Vagina (tissue), 2 donors: ENCODE data around the gene KRTAP9-3.

ENCODE experiments used
- POLR2A ChIP-seq, 2 donors: fragments of 450-650 bp; IDR thresholded peaks; one replicate each; pipeline ENCODE4 v1.6.1; 2017; ENCODE audit warnings: antibody characterized with exemption in 2 of 2, mild to moderate bottlenecking in 2 of 2, moderate library complexity in 2 of 2
- TF ChIP-seq, protein P1 (sequence below), 3 experiments: fragments of 450-650 bp in 2 of 3; fragments of 200-600 bp in 1 of 3; sonication (generic) in 1 of 3; IDR thresholded peaks; one replicate each; pipeline ENCODE4 v1.5.1; 2017 to 2019; ENCODE audit warnings: antibody characterized with exemption in 3 of 3, mild to moderate bottlenecking in 2 of 3, moderate library complexity in 2 of 3

DNA sequence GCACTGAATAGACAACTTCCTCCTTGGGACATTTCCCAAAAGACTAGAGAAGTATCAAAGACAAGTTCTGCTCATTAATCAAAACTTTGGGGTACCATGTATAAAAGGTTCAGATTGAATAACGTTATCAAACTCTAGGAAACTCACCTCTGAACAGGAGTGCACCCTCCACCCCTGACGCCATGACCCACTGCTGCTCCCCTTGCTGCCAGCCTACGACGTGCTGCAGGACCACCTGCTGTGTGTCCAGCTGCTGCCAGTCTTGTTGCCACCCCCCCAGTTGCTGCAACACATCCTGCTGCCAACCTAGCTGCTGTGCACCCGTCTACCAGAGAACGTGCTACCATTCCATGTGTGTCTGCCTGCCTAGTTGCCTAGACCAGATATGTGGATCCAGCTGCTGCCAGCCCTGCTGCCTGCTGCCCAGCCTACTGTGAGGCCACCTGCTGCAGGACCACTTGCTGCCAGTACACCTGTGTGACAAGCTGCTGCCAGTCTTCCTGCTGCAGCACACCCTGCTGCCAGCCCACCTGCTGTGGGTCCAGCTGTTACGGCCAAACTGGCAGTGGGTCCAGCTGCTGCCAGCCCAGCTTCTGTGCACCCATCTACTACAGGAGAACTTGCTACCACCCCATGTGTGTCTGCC lies 19.6 kb upstream of the KRTAP9-3 start:
- TF ChIP-seq, protein P1, sequence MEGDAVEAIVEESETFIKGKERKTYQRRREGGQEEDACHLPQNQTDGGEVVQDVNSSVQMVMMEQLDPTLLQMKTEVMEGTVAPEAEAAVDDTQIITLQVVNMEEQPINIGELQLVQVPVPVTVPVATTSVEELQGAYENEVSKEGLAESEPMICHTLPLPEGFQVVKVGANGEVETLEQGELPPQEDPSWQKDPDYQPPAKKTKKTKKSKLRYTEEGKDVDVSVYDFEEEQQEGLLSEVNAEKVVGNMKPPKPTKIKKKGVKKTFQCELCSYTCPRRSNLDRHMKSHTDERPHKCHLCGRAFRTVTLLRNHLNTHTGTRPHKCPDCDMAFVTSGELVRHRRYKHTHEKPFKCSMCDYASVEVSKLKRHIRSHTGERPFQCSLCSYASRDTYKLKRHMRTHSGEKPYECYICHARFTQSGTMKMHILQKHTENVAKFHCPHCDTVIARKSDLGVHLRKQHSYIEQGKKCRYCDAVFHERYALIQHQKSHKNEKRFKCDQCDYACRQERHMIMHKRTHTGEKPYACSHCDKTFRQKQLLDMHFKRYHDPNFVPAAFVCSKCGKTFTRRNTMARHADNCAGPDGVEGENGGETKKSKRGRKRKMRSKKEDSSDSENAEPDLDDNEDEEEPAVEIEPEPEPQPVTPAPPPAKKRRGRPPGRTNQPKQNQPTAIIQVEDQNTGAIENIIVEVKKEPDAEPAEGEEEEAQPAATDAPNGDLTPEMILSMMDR (IDR thresholded peaks at IDR 0.05) = no peak
- TF ChIP-seq POLR2A (IDR thresholded peaks at IDR 0.05) = no peak
